GM15510 (cell line): ENCODE results near the gene PTGR3.

Experiments
- POLR2A ChIP-seq: IDR thresholded peaks from 3 replicates; pipeline ENCODE4 v1.6.1; 2011; ENCODE audit warnings: borderline replicate concordance; ENCODE audit not compliant: insufficient read length; ENCODE audit errors: extremely low read depth

Gene PTGR3

GRCh38 chr18:75214332-75214690 is 5.4 kb upstream of the PTGR3 start:
- no peak for TF ChIP-seq POLR2A

DNA sequence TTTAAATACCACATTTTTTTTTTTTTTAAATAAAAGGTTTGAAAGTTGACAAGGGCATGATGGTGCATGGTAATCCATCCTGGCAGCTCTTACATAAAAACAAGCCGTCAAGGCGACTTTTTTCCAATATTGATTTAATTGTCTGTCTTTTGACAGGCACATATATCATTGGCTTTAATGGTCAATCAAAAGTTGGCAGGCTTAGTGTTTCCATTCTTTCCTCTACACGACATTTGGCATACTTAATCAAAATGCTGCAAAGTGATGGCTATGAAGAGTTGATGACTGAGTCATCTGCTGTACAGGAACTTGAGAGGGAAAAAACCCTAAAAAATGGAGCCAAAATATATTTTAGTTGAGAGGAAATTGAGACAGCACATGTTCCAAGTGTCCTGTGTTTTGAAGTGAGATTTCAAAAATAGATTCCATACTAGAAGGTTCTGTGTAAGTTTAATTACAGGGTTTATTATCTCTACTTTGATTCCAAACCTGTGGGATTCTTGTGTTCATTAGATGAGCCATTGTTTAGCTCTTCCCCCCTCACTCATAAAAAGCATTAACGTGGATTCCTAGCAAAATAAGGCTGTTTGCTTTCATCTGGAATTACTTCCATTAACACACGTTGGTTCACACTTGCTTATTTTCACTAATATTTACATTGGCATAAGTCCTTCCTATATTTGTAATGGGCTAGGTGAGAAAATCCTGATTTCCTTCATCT is 4.8 kb upstream of the PTGR3 start:
- TF ChIP-seq POLR2A, result no peak

GRCh38 chr18:75212751-75213090 is 3.8 kb upstream of the PTGR3 start:
- TF ChIP-seq POLR2A, result no peak

- TF ChIP-seq POLR2A, result no peak
Observed at GRCh38 chr18:75211953-75212750, 3.2 kb upstream of the PTGR3 start.

DNA sequence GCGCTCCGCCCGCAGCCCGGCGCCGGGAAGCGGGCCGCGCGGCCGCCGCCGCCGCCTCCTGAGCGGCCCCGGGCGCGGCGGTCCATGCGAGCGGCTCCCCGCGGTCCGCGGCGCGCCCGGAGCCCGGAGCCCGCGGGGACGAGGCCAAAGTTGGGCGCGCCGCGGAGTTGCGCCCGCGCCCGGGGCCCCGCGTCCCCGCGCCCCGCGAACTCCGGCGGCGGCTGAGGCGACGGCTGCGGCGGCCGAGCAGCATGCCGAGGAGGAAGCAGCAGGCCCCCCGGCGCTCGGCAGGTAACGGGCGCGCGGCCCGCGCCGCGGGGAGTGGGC is 2.6 kb upstream of the PTGR3 start:
- no peak for TF ChIP-seq POLR2A

- TF ChIP-seq POLR2A, result no peak
Observed at GRCh38 chr18:75211002-75211621, 2.2 kb upstream of the PTGR3 start.

GRCh38 chr18:75210274-75211001 is 1.5 kb upstream of the PTGR3 start, which contains the start of gene TSHZ1:
Gene TSHZ1, plus strand, starts transcription at chr18:75210797. Its CDS starts 1,080 bp downstream, at chr18:75211877.
- TF ChIP-seq POLR2A, result peak; percentile 62

DNA sequence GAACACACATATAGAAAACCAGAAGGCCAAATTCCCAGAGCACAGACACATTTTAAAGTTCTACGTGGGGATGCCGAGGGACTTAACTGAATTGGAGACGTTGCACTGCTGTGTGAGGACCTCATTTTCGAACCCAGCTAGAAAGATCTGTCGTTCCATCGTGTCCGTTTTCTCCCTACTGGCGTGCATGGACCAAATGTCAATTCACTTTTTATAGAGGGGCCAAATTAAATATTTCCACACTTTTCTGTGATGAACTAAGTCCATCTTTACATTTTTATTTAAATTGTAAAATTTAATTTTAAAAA is 966 bp upstream of the PTGR3 start:
- no peak for TF ChIP-seq POLR2A

GRCh38 chr18:75208836-75209128 is 157 bp downstream of the PTGR3 start:
- TF ChIP-seq POLR2A, result peak; percentile 53

DNA sequence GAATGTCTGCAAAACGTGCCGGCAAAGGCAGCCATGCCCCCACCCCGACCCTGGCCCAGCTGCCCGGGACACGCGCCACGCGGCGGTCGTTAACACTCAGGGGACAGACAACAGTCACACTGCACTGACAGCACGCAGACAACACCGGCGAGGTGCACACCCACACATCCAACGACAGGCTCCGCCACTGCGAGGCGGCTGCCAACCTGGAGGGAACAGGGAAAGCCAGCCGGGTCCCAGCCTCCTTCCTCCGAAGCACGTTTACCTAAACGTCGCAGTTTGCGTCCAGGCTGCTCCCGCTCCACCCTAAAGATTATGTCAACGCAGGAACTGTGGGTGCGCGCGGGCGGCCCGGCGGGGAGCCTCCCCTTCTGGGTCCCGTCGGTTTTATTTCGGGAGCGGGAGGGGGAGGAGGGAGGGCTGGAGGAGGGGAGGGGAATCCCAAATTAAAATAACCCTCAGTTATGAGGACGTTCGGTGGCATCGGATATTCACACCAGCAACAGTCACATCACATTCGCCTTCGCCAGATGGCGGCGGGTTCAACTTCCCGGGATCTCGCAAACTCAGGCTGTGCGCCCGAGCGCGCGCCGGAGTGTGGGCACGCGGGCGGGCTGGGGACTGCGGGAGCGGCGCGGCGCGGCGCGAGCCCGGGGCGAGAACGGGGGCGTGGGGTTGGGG is 644 bp downstream of the PTGR3 start:
- no peak for TF ChIP-seq POLR2A

GRCh38 chr18:75207310-75208154 is 1.4 kb downstream of the PTGR3 start:
- no peak for TF ChIP-seq POLR2A

GRCh38 chr18:75206452-75207309 is 2.3 kb downstream of the PTGR3 start:
- no peak for TF ChIP-seq POLR2A

DNA sequence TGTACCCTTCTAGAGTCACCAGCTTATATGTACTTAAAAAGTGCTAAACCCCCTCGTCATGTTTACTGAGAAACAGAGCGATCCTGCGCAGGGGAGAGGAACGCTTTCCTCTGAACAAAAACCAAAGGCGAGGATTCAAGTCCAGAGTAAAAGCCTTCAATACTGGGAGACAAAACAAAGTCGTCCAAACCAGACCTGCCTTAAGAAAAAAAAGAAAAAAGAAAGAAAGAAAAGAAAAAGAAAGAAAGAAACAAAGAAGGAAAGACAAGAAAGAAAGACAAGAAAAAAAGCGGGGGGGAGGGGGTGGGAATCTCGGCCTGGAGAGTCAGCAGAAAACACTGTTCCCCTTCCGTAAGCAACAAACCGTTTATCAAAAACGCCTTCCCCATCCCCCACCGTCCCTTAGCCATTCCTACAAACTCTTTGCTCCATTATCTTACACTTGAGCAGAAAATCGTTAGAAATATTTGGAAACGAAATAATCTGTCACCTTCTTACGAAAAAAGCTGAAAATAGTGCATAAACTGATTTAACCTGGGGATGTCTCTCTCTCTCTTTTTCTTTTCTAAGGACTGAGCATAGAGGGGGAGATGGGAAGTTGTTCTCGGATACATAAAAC is 3.3 kb downstream of the PTGR3 start:
- TF ChIP-seq POLR2A, result no peak
